D721Med (cell line): Measurements from ENCODE around the gene KRT80.

ENCODE experiments used
- DNase-seq: peaks from one replicate; pipeline ENCODE4 v3.0.0; 2011; ENCODE audit warnings: low spot score; ENCODE audit not compliant: insufficient read length
- FAIRE-seq: peaks from 2 replicates; lab custom pipeline; 2011; peaks lifted over from hg19 to GRCh38; lab: Jason Lieb, UNC
- CTCF ChIP-seq: IDR thresholded peaks from 2 replicates; pipeline ENCODE4 v1.5.1; 2012; ENCODE audit warnings: mild to moderate bottlenecking, control low read depth; ENCODE audit not compliant: insufficient read depth; ENCODE audit errors: missing control alignments

Gene KRT80

GRCh38 chr12:52141306-52141705 lies 50.5 kb downstream of the KRT80 start:
- TF ChIP-seq CTCF: no peak
- DNase-seq: no peak
- no peak for FAIRE-seq

DNA sequence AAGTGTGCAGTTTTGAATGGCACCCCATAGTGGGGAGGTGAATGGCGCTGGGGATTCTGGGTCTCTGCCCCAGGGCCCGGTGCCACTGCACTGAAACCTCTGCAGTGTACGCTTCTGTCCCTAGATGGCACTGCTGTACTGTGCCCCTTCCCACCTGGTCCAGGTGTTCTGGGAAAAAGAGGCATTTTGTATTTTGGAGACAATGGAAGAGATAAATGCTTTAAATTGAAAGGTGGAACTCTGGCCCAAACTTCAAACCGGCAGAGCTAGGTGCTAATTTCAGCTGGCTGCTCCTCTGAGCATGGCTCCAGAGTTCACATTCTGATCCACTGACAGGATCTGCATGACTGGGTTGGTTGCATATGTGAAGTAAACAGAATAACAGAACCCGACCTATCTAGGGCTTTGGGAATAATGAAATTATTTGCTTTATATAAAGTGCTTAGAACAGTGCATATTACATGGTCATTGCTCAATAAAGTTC lies 52.2 kb downstream of the KRT80 start:
- TF ChIP-seq CTCF: peak; percentile 46
- DNase-seq (peak; percentile 54), FAIRE-seq (no peak)

DNA sequence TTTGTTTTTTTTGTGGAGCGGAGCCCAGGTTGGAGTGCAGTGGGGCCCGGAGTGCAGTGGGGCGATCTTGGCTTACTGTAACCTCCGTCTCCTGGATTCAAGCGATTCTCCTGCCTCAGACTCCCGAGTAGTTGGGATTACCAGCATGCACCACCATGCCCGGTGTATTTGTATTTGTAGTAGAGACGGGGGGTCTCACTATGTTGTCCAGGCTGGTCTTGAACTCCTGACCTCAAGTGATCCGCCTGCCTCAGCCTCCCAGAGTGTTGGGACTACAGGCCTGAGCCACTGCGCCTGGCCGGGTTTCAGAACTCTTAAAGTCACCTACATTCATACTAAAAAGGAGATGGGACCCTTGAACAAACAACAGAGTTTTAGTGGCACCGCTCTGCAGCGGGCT lies 52.7 kb downstream of the KRT80 start:
- FAIRE-seq: no peak
- TF ChIP-seq CTCF: no peak
- DNase-seq: no peak

DNA sequence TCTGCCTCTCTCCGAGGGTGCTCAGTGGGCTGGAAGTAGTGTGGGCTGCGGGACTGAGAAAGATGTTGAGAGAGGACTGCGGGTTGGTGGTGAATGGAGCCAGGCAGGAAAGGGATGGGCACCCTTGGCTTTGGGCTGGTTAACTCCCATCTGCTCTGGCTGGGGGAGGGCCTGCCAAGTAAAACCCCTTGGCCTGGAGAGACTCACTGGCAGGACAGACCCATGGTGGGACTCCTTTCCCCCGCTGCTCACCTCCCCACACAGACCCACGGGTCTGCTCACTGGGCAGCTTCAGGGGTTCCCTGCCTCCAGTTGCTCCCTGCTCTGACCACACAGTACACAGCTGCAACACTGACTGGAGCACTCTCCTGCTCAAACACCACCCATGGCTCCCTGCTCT lies 54.1 kb downstream of the KRT80 start:
- FAIRE-seq: no peak
- no peak for DNase-seq
- TF ChIP-seq CTCF: no peak

DNA sequence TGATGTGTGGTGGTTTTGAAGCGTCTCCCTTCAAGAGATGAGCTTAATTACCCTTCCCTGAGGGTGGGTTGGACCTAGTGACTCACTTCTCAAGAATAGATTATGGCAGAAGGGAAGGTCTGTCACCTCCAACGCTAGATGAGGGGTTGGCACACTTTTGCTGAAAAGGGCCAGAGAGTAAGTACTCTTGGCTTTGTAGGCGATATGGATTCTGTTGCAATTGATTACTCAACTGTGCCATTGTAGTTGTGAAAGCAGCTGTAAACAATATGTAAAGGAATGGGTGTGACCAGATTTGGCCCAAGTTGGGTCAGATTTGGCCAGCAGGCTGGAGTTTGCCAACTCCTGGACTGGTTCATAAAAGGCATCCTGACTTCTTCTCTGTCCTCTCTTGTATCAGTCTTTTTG lies 59.1 kb downstream of the KRT80 start:
- DNase-seq: peak; percentile 2
- FAIRE-seq: no peak
- TF ChIP-seq CTCF: no peak

DNA sequence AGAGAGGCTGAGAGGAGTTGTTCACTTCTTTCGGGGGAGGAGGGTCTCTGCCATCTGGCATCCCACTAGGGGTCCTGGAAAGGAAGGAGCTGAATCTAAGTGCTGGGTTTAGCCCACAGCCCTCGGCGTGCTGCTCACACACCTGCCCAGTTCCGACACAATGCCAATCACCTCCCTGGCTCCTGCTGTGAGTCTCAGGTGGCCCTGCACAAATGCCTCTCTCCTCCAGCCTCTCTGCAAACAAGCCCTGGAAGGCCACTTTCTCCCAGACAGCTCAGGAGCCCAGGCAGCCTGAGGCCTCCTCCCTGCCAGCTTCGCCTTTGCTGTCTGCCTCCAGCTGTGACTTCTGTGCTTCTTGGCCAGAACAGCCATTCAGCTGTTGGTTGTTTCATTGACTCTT lies 61.1 kb downstream of the KRT80 start:
- TF ChIP-seq CTCF: no peak
- FAIRE-seq (no peak), DNase-seq (no peak)

- FAIRE-seq (no peak), DNase-seq (no peak)
- TF ChIP-seq CTCF: no peak
These were observed 63.9 kb downstream of the KRT80 start for GRCh38 chr12:52127683-52128450.
